K562 (cell line): Measurements from ENCODE around the gene RNASE8. TPM values are rescaled to one million over a fixed set of nuclear protein-coding genes. Genes with fewer than 3 reads are reported as not detected.

ENCODE experiments used
- SNRNP70 ChIP-seq: fragments of 200-400 bp; formaldehyde crosslinking; optimal IDR thresholded peaks from 2 replicates; pipeline ENCODE3; 2017; ENCODE audit warnings: low read depth, low read length
- TBP ChIP-seq: optimal IDR thresholded peaks from 2 replicates; pipeline ENCODE3; 2011; ENCODE audit warnings: low read depth, low read length, improper control_type of control experiment
- ZNF263 ChIP-seq: sonication (generic); formaldehyde crosslinking; IDR thresholded peaks from 2 replicates; pipeline ENCODE4 v1.8.0; 2022; ENCODE audit warnings: mild to moderate bottlenecking, missing genetic modification reagents, borderline replicate concordance
- polyA plus RNA-seq, 8 experiments: library from polyadenylated mRNA; depleted of rRNA in 4 of 8; stranded (reverse) in 5 of 8; unstranded in 3 of 8; fragments of >200 nt; fragmentation: Nextera tagmentation in 2 of 8; fragmentation: Illumina TruSeq in 1 of 8; extraction: Ambion mirVana in 2 of 8; extraction: Trizol in 1 of 8; gene quantifications; 2 replicates each; pipeline versions ENCODE4 v1.2.1 to v1.2.3, GENCODE V29; 2011 to 2014; ENCODE audit warnings: inconsistent platforms in 1 of 8, missing spikeins in 1 of 8
- total RNA-seq, 7 experiments: library from RNA; depleted of rRNA in 6 of 7; stranded (reverse); fragments of >200 nt in 6 of 7; fragmentation: Illumina TruSeq in 2 of 7; extraction: Trizol in 2 of 7; gene quantifications; 2 replicates each; pipeline versions ENCODE4 v1.2.1 to v1.2.3, GENCODE V29; 2011 to 2021; ENCODE audit warnings: low replicate concordance in 1 of 7
- TF ChIP-seq, protein P1 (sequence below): sonication (generic); formaldehyde crosslinking; IDR thresholded peaks from 2 replicates; pipeline ENCODE4 v1.8.0; 2022; ENCODE audit warnings: missing genetic modification reagents, mild to moderate bottlenecking, borderline replicate concordance
- TF ChIP-seq, protein P2 (sequence below): fragments of 450-650 bp; IDR thresholded peaks from 2 replicates; pipeline ENCODE4 v1.7.1; 2018; ENCODE audit warnings: mild to moderate bottlenecking, low read depth; ENCODE audit not compliant: partially characterized antibody

RNASE8 gene
- total and polyA plus RNA-seq, 9 of the 15 experiments (the other 6 are each of a cell fraction or from before 2014, with no cell fraction given) = not detected

DNA sequence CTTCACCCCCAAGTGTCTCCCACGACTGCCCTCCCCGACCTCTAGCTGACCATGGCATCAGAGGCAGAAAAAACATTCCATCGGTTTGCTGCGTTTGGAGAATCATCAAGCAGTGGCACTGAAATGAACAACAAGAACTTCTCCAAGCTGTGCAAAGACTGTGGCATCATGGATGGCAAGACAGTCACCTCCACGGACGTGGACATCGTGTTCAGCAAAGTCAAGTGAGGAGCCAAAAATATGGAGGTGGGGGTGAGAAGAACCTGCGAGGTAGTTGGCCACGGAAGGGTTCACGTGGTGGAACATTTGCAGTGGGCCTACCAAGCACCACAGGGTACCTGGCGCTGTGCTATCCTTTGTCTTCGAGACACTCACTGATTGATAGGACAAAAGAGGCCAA, 27.1 kb upstream of the RNASE8 start (continued):
- TF ChIP-seq, protein P1, sequence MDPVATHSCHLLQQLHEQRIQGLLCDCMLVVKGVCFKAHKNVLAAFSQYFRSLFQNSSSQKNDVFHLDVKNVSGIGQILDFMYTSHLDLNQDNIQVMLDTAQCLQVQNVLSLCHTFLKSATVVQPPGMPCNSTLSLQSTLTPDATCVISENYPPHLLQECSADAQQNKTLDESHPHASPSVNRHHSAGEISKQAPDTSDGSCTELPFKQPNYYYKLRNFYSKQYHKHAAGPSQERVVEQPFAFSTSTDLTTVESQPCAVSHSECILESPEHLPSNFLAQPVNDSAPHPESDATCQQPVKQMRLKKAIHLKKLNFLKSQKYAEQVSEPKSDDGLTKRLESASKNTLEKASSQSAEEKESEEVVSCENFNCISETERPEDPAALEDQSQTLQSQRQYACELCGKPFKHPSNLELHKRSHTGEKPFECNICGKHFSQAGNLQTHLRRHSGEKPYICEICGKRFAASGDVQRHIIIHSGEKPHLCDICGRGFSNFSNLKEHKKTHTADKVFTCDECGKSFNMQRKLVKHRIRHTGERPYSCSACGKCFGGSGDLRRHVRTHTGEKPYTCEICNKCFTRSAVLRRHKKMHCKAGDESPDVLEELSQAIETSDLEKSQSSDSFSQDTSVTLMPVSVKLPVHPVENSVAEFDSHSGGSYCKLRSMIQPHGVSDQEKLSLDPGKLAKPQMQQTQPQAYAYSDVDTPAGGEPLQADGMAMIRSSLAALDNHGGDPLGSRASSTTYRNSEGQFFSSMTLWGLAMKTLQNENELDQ (CRISPR knock-in tag) = no peak
- TF ChIP-seq, protein P2, sequence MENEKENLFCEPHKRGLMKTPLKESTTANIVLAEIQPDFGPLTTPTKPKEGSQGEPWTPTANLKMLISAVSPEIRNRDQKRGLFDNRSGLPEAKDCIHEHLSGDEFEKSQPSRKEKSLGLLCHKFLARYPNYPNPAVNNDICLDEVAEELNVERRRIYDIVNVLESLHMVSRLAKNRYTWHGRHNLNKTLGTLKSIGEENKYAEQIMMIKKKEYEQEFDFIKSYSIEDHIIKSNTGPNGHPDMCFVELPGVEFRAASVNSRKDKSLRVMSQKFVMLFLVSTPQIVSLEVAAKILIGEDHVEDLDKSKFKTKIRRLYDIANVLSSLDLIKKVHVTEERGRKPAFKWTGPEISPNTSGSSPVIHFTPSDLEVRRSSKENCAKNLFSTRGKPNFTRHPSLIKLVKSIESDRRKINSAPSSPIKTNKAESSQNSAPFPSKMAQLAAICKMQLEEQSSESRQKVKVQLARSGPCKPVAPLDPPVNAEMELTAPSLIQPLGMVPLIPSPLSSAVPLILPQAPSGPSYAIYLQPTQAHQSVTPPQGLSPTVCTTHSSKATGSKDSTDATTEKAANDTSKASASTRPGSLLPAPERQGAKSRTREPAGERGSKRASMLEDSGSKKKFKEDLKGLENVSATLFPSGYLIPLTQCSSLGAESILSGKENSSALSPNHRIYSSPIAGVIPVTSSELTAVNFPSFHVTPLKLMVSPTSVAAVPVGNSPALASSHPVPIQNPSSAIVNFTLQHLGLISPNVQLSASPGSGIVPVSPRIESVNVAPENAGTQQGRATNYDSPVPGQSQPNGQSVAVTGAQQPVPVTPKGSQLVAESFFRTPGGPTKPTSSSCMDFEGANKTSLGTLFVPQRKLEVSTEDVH = no peak
- TF ChIP-seq SNRNP70 (no peak), ZNF263 (no peak), TBP (no peak)
- TF ChIP-seq, all 486 proteins: peak for 0
